Calu3 (cell line): ENCODE data around the gene DEGS1. TPM values are rescaled to one million over a fixed set of nuclear protein-coding genes. Genes with fewer than 3 reads are reported as not detected.

Source experiments
- BruUV-seq: library from RNA; stranded (reverse); fragments of 400-500 nt; replicated peaks from 2 replicates; lab custom pipeline; 2021; lab: Mats Ljungman, UMichigan
- CTCF ChIA-PET: fragments of 300-600 bp; sonication (Branson Sonifier 250); formaldehyde crosslinking; loops from one replicate; lab custom pipeline; 2022; ENCODE audit warnings: antibody characterized with exemption; lab: Charles Lee
- DNase-seq: peaks from one replicate; pipeline ENCODE4 v3.0.0; 2022
- H3K27ac Mint-ChIP-seq: one replicate; pipeline ENCODE4 v1.8.0; 2022; ENCODE audit warnings: mixed read lengths; ENCODE audit not compliant: unreplicated experiment
- H3K27me3 Mint-ChIP-seq: one replicate; pipeline ENCODE4 v1.8.0; 2022; ENCODE audit warnings: mixed read lengths; ENCODE audit not compliant: unreplicated experiment
- H3K36me3 Mint-ChIP-seq: one replicate; pipeline ENCODE4 v1.8.0; 2022; ENCODE audit warnings: mild to moderate bottlenecking, moderate library complexity, mixed read lengths; ENCODE audit not compliant: insufficient read depth, unreplicated experiment
- H3K4me1 Mint-ChIP-seq: one replicate; pipeline ENCODE4 v1.8.0; 2022; ENCODE audit warnings: mild to moderate bottlenecking, low read depth, mixed read lengths; ENCODE audit not compliant: unreplicated experiment
- H3K4me3 Mint-ChIP-seq: one replicate; pipeline ENCODE4 v1.8.0; 2022; ENCODE audit warnings: mild to moderate bottlenecking, low read depth, moderate library complexity, mixed read lengths; ENCODE audit not compliant: unreplicated experiment
- H3K9me3 Mint-ChIP-seq: one replicate; pipeline ENCODE4 v1.8.0; 2022; ENCODE audit warnings: low read depth, mixed read lengths; ENCODE audit not compliant: unreplicated experiment
- intact Hi-C: fragments of 100-400 bp; cut with micrococcal nuclease; formaldehyde crosslinking; loops from one replicate; pipeline ENCODE4 v1.10.0; 2022; ENCODE audit not compliant: unreplicated experiment
- total RNA-seq: library from RNA; stranded (reverse); gene quantifications from 2 replicates; pipeline ENCODE4 v1.2.3, GENCODE V29; 2022
- TF ChIP-seq, protein P1 (sequence below): fragments of 200-600 bp; IDR thresholded peaks from one replicate; pipeline ENCODE4 v1.8.0; 2022; ENCODE audit warnings: antibody characterized with exemption; ENCODE audit not compliant: unreplicated experiment

DEGS1 gene
- total RNA-seq, 1 experiment from 2014 or later, result 72.5 TPM

DNA sequence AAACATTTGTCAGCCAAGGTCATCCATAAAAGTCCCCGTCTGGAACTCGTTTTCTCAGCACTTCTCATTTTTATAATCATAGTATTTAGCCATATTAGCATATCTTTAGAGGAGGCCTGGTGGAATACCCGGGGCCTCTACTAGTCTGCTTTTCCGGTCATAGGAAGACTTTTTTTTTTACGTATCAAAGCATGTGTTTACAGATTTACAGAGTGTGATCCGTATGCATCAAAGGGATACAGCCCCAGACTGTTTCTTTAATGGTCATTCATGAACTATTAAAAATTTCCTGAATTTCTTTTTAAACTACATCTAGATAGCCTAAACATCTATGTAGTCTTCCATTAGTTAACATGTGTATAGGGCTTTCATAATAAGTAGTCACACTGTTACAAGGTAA lies 23.5 kb upstream of the DEGS1 start:
- H3K27ac Mint-ChIP-seq, result no peak overlapping the region
- CTCF ChIA-PET, result interaction anchor here (2.1 kb wide), 1 partner anchor 10 kb away, joined by 5 read pairs; no protein-coding TSS in a partner anchor
- intact Hi-C loops, result no loop called here
- no peak for DNase-seq
- no peak overlapping the region for H3K4me3 Mint-ChIP-seq
- no peaks in the 10 kb centered on the region for H3K4me1 Mint-ChIP-seq
- H3K27me3 Mint-ChIP-seq, result no peaks in the 10 kb centered on the region
- H3K36me3 Mint-ChIP-seq, result peaks cover 64% of the 10 kb centered on the region
- BruUV-seq, result no TSS peak
- no peaks in the 10 kb centered on the region for H3K9me3 Mint-ChIP-seq
- TF ChIP-seq, protein P1, sequence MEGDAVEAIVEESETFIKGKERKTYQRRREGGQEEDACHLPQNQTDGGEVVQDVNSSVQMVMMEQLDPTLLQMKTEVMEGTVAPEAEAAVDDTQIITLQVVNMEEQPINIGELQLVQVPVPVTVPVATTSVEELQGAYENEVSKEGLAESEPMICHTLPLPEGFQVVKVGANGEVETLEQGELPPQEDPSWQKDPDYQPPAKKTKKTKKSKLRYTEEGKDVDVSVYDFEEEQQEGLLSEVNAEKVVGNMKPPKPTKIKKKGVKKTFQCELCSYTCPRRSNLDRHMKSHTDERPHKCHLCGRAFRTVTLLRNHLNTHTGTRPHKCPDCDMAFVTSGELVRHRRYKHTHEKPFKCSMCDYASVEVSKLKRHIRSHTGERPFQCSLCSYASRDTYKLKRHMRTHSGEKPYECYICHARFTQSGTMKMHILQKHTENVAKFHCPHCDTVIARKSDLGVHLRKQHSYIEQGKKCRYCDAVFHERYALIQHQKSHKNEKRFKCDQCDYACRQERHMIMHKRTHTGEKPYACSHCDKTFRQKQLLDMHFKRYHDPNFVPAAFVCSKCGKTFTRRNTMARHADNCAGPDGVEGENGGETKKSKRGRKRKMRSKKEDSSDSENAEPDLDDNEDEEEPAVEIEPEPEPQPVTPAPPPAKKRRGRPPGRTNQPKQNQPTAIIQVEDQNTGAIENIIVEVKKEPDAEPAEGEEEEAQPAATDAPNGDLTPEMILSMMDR, result no peak

DNA sequence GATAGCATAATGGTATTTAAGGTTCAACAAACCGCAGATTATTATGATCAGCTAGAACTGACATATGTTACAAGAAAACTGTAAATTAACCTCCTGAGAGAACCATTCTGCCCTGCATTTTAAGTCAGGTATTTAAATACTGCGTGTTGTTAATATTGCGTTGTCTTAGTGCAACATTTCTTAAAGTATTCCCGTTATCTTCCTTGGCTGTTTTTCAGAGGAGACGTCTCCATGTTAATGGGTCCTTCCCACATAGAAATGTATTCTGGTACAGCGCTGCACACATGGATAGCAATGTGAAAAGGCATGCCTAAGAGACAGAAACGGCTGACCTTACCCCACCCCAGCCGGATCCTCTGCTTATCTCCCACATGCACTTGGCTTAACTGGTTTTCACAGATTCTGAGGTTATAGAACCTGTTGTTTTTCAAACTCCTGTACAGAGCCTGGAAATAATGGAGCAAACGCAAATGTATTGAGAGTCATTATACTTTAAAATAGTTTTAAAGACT lies 22.8 kb upstream of the DEGS1 start:
- no peaks in the 10 kb centered on the region for H3K27me3 Mint-ChIP-seq
- H3K4me1 Mint-ChIP-seq, result no peaks in the 10 kb centered on the region
- intact Hi-C loops, result loop anchor here (10.0 kb wide), 2 partner anchors 105 to 145 kb away; no protein-coding TSS in a partner anchor
- H3K36me3 Mint-ChIP-seq, result peaks cover 61% of the 10 kb centered on the region
- no TSS peak for BruUV-seq
- CTCF ChIA-PET, result interaction anchor here (2.1 kb wide), 1 partner anchor 9 kb away, joined by 5 read pairs; no protein-coding TSS in a partner anchor
- no peaks in the 10 kb centered on the region for H3K9me3 Mint-ChIP-seq
- no peak for DNase-seq
- TF ChIP-seq, protein P1, result no peak
- H3K27ac Mint-ChIP-seq, result no peak overlapping the region
- H3K4me3 Mint-ChIP-seq, result no peak overlapping the region

DNA sequence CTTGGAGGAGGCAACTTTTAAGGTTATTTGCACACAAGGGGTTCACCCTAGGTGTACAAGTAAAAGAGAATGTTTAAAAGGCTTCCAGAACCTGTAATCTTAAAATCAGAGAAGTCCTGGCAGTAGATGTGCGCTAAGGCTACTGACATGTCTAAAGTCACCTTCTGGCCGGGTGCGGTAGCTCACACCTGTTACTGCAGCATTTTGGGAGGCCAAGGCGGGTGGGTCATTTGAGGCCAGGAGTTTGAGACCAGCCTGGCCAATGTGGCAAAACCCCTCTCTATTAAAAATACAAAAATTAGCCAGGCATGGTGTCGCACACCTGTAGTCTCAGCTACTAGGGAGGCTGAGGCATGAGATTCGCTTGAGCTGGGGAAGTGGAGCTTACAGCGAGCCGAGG lies 20.3 kb upstream of the DEGS1 start:
- no TSS peak for BruUV-seq
- intact Hi-C loops, result loop anchor here (10.0 kb wide), 2 partner anchors 102 to 142 kb away; no protein-coding TSS in a partner anchor
- no peak overlapping the region for H3K4me3 Mint-ChIP-seq
- no peak for DNase-seq
- H3K36me3 Mint-ChIP-seq, result peaks cover 38% of the 10 kb centered on the region
- H3K9me3 Mint-ChIP-seq, result no peaks in the 10 kb centered on the region
- no peaks in the 10 kb centered on the region for H3K4me1 Mint-ChIP-seq
- H3K27ac Mint-ChIP-seq, result no peak overlapping the region
- no peaks in the 10 kb centered on the region for H3K27me3 Mint-ChIP-seq
- CTCF ChIA-PET, result interaction anchor here (0.6 kb wide), 3 partner anchors 8 to 181 kb away, joined by 3 read pairs; no protein-coding TSS in a partner anchor
- TF ChIP-seq, protein P1, result no peak

DNA sequence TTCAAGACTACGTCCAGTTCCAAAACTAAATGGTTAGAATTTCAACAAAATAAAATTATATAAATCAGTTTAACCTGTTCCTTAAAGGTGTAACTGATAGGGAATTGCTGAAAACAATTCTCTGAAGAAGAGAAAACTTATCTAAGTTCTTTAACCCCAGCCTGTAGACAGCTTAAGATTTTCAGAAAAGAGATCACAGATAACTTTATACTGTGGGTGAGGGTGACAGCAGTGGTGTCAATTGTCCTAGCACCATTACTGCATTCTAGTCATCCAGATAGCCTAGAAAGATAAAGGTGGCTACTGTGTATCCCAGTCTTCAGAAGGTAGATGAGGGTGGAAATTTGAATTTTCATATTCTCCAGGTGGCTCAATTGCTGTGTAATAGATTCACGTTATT lies 19.7 kb upstream of the DEGS1 start:
- no peak for DNase-seq
- intact Hi-C loops, result loop anchor here (10.0 kb wide), 2 partner anchors 101 to 141 kb away; no protein-coding TSS in a partner anchor

More for the DNA sequence above, 19.7 kb upstream of the DEGS1 start:
- H3K27ac Mint-ChIP-seq, result no peak overlapping the region
- no peaks in the 10 kb centered on the region for H3K9me3 Mint-ChIP-seq
- TF ChIP-seq, protein P1, result no peak
- no peaks in the 10 kb centered on the region for H3K27me3 Mint-ChIP-seq
- CTCF ChIA-PET, result interaction anchor here (0.6 kb wide), 2 partner anchors 8 to 17 kb away, joined by 3 read pairs; no protein-coding TSS in a partner anchor
- H3K4me3 Mint-ChIP-seq, result no peak overlapping the region
- H3K36me3 Mint-ChIP-seq, result peaks cover 33% of the 10 kb centered on the region
- no peaks in the 10 kb centered on the region for H3K4me1 Mint-ChIP-seq
- BruUV-seq, result no TSS peak
